LoVo (cell line): Measurements from ENCODE around the gene APMAP.

Experiments
- DNase-seq: peaks from one replicate; pipeline ENCODE4 v3.0.0-alpha.2; 2016; ENCODE audit warnings: low spot score

The APMAP gene

DNA sequence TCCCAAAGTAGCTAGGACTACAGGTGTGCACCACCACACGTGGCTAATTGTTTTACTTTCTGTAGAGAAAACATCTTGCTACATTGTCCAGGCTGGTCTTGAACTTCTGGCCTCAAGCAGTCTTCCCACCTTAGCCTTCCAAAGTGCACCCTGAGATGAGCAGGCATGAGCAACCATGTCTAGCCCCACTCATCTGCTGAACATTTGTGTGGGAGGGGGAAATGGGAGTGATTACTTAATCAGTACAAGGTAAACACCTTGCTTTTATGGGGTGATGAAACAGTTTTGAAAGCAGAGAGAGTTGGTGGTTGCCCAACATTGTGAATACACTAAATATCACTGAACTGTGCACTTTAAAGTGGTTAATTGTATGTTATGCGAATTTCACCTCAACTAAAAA lies 5.3 kb downstream of the APMAP start:
- no peak for DNase-seq

DNA sequence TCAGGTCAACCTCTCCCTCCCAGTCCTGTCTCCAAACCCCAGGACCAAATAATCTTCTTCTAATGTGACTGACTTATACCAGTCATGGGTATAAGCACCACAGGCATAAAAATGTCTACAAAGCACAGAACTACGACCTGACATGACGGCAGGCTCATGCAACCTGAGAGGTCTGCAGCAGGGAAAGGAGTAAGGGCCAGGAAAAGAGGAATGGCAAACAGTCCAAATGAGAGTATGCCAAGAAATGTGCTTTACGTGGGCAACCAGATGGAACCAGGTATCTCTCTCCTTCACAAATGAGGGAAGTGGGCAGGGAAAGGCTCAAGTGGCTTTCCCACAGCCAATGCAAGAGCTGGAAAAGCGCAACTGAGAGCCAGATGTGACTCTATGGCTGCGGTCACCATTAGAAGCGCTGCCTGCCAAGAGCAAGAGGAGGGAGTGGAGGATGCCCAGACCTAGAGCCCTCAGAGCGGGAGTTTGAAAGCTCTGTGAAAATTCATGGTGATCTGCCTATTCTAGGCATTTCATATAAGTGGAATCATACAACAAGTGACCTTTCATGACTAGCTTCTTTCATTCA lies 6.0 kb downstream of the APMAP start:
- no peak for DNase-seq

DNA sequence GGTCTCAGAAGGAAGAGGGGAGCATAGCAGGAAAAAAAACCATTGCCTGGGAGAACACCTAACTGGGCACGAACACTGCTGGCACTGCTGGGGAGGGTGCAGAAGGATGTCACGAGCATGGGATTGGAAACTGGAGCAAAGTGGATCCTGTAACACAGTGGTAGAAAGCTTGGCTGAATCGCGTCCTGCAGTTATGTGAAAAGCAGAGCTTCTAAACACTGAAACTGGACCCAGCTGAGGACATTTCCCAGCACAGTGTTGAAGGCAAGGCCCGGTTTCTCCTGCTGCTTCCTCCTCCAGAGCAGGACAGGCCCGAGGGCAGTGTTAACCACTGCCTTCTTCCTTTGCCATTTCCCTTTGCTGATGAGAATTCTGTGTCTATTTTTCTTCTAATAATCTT lies 6.7 kb downstream of the APMAP start:
- DNase-seq = no peak

DNA sequence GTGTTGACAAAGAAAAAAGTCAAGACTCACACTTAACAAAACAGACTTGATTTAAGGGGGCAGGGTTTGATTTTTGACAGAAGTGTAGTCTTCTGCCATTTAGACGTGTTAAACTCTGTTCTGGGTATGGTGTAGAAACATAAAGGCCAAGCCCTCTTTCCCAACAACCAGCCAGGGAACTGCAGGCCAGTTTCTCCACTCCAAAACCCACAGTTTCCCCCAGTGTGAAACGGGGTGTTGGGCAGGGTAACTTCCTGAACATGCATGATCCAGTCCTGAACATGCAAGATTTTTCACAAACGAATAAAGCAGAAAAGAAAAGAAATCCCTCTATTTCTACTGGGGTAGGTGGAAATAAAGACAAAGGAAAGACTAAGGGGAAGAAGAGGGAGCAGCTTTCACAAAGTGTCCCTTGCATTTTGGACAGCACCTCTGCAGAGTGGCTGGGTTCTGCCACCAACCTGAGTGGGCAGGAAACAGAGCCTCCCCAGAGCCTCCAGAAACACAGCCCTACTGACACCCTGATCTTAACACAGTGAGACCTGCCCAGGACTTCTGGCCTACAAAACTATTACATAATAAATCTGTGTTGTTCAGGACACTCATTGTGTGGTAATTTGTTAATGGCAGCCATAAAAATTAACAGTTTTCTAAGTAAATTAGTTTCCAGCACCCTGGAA lies 7.5 kb downstream of the APMAP start:
- DNase-seq = no peak

DNA sequence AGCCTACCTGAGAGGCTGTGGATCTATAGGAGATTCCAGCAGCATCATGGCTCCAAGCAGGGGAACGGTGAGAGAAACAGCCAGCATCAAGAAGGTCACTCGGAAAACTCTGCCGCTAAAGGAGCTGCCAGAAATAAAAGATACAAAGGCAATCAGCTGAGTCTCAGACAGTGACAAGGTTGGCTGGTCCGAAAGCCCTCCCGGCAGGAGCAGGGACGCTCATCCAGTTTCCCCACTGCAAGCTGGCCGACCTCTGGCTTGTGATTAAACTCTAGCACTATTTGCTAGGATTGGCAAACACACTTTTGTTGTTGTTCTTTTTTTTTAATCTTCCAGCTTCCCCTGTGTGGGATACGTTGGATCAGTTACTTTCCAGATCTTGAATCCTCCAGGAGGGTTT lies 8.7 kb downstream of the APMAP start:
- no peak for DNase-seq

DNA sequence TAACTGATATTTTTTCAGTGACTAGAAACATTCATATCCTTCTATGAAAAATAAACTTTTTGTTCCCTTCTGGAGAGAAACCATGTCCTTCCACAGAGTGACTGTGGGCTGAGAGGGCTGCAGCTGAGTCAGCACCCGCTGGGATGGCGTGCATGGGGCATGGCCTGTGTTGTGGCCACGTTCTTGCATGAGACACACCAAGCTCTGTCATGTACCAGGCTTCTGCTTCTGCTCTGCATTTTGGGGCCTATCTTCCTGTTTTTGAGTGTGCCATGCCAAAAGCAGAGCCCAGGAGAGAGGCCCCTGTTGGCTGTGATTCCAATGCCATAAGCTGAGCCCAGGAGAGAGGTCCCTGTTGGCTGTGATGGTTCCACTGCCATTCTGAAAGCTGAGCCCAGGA lies 10.8 kb downstream of the APMAP start:
- DNase-seq = no peak

DNA sequence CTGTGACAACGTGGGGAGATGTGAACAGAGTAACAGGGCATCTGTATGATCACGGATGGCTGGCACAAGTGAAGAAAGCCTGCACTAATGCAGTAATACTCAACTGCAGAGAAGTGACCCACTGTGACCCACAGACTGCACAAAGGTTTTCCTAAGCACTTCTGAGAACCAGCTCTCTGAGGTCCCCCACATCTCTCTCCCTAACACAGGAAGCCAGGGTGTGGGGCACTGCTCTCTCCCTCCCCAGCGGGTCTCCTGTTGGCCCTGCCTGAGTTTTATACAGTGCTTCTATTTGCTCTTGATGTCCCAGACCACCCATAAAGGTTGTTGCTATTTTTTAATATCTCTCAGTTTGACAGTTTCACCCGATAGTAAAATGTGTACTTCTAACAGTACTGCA lies 11.3 kb downstream of the APMAP start:
- DNase-seq = no peak

DNA sequence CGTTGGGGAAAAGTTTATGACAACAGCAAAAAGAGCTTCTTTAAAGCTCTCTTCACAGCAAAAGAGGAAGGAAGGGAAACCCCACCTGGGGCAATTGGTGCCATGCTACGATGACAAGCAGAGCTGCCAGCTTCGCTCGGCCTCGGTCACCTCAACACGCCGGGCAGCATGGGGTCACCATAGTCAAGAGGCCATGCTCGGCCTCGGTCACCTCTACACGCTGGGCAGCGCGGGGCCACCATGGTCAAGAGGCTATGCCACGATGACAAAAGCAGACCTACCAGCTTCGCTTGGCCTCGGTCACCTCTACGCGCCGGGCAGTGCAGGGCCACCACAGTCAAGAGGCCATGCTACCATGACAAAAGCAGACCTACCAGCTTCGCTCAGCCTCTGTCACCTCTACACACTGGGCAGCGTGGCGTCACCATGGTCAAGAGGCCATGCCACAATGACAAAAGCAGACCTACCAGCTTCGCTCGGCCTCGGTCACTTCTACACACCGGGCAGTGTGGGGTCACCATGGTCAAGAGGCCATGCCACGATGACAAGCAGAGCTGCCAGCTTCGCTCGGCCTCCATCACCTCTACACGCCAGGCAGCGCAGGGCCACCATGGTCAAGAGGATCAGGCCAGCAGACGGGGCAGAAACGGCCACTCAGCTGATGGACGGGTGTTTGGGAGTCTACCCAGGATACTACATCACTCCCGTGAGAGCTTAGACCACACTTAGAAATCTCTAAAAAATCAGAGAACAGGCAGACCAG lies 12.1 kb downstream of the APMAP start:
- no peak for DNase-seq

DNA sequence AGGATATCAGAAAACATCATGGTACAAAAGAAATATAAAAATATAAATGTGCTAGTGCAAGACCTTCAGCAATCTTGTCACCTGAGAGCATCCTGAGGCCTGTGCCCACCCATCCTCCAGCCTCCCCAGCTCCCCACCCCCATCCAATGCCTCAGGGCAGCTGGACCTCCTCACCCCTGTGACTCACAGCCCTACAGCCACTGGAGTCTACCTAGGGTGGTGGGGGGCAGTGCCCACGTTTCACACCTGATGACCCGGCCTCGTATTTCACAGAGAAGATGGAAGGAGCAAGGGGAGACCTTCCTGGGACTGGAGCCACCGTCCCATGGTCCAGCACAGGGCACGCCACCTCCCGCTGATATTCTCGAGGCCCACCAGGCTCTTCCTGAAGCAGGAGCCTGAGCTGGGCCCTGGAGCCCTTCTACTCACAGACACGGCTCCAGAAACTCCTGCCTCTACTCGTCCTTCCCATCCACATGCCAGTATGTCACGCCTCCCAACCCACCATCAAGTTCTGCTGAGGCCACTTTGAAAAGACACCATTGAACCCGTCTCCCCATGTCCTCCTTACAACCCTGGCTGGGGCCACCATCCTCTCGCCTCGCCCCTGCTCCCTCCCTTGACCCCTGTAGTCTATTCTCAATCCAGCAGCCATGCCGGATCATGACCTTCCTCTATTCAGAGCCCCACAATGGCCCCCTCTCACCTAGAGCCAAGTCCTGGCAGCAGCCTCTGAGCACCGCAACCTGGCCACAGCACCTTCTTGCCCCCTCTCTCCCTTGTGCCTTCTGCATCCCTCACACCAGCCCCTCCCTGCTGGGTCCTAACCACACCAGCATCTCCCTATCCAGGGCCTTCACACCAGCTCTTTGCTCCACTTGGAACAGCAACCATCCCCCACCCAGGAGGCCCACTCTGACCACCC lies 13.3 kb downstream of the APMAP start:
- DNase-seq = no peak

DNA sequence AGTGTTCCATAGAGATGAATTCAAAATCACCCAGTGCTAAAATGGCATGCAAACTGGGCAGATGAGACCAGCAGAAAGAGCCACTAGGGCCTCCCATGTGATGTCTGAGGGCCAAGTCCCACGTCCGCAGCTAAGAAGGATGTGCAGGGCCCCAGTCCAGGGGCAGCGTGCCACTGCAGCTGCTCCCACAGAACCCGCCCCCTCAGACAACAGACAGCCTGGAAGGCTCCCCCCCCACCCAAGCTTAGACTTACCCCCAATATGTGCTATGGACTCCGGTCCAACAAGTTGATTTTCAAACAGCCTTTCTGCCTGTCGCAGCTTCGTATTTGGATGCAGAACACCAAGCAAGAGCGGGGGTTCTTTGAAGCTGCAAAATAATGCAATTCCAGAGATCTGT lies 14.0 kb downstream of the APMAP start:
- no peak for DNase-seq

DNA sequence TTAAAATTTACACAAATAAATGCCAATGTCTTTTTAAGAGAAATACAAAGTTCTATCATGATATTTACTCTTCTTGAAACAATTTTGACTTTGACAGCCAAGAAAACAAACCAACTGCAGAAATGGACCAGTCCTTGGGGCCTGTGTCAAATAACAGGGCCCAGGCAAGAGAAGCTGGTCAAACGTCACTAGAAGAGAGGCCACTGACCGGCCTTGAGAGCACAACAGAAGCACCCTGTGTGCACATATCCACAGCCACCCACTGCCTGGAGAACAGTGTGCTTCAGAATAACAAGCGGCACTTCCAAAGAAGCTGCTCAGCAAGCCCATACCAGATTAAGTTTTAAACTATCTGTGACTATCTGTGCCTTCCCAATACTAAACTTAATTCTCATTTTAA lies 14.8 kb downstream of the APMAP start:
- no peak for DNase-seq

DNA sequence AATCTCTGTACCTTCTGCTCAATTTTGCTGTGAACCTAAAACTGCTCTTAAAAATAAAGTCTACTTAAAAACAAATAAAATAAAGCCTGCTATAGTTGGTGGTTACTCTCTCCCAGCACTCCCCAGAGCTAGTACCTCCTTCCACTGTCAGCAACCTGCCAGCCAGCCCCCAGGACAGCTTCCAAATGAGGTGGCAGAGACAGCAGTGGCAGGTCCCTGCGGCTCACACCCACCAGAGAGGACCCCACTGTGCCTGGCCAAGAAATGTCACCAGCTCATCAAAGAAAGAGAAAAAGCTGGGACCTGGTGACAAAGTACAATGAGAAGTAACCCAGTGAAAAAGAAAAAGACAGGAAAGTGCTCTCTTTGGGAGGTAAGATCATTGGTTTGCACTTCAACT lies 15.2 kb downstream of the APMAP start:
- DNase-seq = no peak

DNA sequence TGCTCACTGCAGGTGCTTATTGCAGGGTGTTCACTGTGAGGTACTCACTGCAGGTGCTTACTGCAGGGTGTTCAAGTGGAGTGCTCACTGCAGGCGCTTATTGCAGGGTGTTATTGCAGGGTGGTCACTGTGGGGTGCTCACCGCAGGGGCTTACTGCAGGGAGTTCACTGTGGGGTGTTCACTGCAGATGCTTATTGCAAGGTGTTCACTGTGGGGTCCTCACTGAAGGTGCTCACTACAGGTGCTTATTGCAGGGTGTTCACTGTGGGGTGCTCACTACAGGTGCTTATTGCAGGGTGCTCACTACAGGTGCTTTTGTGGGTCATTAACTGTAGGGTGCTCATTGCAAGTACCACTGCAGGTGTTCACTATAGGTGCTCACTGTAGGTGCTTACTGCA lies 20.2 kb downstream of the APMAP start:
- DNase-seq = no peak

DNA sequence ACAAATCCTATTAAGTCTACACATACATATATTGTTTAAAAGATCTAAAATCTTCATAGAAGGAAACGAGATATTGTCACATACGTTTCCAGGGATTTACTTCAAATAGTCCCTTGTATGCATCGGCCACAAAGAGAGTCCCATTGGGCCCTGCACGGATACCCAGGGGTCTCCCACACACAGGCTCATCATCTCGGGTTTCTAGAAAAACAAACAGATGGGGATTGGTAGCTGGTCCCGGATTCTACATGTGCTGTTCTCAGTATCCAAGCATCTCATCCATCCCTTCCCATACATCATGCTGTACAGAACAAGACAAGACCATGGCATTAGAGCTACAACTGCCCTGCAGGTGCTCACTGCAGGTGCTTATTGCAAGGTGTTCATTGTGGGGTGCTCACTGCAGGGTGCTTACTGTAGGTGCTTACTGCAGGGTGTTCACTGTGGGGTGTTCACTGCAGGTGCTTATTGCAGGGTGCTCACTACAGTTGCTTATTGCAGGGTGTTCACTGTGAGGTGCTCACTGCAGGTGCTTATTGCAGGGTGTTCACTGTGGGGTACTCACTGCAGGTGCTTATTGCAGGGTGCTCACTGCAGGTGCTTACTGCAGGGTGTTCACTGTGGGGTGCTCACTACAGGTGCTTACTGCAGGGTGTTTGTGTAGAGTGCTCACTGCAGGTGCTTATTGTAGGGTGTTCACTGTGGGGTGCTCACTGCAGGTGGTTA lies 21.0 kb downstream of the APMAP start:
- no peak for DNase-seq

DNA sequence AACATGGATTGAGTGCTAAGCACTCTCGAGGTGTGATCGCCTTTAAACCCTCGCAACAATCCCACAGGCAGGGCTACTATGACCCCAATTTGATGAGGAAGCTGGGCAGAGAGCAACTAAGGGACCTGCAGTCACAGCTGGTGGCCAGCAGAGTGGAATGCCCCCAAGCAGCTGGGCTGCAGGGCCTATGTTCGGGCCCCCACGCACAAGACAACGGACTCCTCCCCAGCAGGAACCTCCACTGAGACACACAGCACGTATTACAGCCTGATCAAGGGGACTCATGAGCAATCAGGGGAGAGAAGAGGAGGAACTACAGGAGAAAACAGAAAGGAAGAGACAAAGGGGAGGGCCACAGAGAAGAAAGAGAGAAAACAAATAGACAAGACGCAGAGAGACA lies 21.8 kb downstream of the APMAP start:
- no peak for DNase-seq

DNA sequence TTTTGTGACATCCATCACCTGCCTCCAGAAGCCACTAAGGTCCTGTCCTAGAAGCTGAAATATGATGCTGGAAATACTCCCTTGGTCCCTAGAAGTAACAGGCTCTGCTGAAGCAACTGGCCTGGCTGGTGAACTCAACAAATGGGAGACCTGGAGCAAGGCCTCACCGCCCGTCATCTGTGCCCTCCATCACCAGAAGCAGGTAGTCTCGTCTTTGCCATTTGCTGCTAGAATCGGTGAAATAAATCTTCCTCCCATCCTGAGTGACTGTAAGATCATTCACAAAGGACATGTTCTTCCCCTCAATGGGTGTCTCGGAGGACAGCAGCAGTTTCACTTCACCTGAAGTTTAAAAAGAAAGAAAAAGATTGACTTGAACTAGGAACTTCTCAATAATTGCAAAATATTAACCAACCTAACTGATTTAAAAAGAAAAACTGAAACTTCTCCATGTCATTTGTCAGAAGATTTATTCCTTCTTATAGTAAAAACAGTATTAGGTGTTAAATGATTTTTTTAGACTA lies 22.5 kb downstream of the APMAP start:
- no peak for DNase-seq

DNA sequence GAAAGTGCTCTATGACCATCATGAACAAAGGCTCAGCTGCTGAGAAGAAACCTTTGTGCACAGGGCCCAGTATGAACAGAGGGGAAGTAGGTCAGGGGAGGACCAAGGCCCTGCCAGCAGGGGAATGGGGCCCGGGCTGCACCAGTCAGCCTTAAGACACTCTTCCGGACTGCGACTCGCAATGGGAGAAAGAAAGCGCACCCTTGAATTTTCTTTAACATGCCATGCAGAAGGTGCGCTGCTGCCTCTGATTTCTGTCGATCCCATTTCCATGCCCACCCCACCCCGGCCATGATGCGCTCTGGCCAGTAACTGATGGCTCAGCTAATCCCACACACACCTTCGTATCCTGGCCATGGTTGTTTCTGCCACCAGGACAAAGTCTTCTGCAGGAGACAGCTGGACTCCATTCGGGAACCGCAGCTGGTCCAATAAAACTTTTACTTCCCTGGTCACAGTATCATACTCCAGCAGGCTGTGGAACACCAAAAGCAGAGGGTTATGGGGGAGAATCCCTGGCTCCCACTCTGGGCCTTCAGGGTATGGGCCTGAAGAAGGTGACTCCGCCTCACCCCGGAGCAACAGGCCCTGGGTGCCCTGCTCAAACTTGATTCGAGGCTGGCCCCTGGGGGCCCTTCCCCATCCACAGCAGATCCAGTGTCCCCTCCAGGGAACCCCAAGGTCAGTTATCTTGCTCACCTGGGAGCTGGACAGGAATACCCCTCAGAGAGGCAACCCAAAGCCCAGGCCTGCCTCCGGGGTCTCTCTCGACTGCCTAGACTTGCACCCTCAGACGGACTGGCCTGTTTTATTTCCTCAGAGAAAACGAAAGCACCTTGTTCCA lies 23.1 kb downstream of the APMAP start:
- no peak for DNase-seq

DNA sequence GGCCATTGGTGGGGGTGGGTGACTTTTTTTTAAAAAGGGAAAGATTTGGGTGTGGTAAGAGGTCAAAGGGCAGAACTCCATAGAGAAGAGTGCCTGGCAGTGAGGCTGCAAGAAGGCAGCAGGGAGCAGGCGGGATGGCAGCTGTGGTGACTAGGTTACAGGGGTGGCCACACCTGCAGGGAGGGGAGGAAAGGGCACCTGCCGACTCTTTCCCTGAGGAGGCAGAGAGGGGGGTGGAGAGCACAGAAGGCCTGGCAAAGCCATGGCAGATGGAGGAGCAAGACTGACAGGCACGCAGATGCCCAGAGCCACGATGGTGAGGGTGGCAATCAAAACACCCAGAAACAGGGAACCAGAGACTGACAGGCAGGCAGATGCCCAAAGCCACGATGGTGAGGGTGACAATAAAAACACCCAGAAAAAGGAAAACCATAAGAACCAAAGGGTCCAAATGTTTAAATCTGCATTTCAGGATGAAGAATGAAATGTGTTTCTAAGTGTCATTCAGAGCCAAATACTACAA lies 24.2 kb downstream of the APMAP start:
- no peak for DNase-seq

DNA sequence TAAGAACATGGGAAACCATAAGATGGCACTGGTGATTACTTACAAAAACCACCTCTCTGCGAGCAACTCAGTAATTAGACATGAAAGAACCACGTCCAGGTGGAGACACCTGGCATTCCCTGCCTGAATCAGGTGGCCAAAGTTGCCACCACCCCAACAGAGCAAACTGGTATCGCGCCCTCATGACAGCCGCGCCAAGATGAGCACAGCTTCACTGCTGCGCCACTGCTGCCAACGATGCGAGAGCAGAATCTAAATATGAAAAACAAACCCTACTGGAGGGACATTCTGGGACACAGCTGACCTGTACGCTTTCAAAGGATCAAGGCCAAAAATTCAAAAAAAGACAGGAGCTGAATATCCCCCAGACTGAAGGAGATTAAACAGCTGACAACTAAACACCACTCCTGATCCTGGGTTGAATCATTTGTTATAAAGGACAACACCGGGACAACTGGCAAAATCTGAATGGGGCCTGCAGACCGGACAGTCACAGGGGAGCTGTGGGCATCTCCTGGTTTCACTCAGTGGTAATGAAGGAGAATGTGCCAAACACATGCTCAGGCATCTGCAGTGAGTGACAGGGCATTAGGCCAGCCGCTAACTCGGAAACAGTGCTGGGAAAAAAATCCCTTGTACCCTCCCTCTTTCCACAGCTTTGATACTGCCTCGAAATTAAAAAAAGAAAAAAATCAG lies 26.1 kb downstream of the APMAP start:
- DNase-seq = no peak
